Amniotic epithelial cell (primary cell): ENCODE measurements around the gene RPA3.

Experiments
- DNase-seq: peaks from one replicate; pipeline ENCODE4 v3.0.0-alpha.2; 2010; ENCODE audit warnings: low read depth

Gene RPA3

DNA sequence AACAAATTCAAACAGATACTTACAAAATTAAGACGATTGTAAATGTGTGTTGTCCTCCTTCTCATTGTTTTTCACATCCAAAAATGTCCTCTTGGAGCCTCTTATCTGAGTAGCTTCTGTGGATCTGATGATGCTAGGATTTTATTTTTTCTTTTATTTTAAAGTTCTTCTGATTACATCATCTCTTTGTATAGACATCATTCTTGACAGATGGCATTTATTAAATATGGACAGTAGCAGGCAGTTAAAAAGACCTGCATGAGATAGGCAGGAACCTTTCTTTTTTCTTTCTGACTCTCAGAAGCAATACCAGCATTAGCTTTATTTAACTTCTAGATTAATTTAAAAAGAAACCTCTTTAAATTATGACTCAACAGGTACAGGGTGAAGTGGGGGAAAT lies at the start of gene RPA3:
Gene RPA3, minus strand, starts transcription at position 116 of the 400 bp plus-strand sequence. CDS start 78,189 bp downstream, outside the sequence.
- no peak for DNase-seq

DNA sequence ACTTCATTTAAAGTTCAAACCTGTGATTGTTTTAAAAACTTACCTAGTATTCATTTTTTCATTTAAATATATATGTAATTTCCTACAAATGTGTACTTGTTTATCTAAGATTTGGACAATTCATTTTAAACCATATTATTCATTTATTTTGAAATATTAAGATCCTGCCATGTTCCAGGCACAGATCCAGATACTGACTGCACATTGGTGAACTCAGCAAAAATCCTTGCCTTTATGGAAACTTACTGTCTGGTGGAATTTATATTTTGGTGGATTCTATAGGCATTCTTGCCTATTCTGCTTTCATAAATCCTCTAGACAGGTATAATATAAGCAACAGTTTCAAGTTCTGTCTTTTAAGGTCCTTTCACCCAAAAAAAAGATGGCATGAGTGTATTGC lies 48.3 kb upstream of the RPA3 start:
- DNase-seq: no peak

DNA sequence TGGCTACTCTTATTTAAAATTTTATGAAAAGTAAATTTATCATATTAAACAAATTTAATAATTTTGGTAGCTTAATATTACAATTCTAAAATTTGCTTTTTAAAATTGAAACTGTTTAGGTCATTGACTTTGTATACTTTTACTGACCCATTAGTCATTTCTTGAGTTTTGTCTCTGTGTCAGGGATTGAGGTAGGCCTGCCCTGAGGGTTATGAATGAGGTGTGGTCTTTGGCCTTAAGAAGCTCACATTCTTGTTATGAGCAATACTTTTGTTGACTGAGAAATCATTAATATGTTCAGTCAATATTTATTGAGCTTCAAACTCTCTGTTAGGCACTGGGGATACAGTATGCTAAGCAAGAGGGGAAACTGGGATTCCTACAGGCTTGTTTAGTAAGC lies 47.0 kb upstream of the RPA3 start:
- no peak for DNase-seq

DNA sequence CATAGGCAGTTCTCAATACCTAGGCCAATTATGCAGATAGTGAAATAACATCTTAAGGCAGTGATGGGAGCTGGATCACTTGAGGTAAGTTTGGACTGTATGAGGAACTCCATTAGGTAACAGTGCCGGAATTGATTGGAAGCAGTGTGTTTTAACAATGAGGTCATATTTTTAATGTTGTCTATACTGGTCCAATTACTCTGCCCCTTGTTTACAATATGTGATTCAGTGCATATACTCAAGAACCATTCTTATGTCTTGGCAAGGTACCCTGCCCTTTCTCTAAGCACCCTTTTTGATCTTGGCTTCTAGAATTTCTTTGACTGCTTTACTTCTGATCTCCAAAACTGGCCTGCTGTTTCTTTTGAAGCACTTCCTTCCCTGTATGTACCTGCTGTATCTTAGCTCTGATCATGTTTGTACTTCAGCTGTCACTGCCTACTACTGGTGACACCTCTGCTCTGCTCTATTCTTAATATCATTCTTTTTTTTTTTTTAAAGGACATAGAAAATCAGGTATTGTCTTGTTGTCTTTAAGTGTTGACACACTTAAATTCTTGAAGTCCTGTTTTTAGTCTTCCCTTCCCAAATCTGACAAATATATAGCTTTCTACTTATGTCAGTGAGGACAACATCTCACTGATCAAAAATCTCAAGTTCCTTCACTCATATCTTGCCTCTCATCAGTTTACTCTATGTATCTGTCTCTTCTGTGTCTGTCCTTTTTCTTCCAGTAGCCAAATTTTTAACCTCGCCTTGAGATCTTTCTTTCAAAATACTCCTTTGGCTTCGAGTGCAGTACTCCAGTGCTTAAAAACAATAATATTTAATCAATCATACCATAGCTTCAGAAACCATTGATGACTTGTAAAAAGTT lies 46.4 kb upstream of the RPA3 start:
- no peak for DNase-seq

DNA sequence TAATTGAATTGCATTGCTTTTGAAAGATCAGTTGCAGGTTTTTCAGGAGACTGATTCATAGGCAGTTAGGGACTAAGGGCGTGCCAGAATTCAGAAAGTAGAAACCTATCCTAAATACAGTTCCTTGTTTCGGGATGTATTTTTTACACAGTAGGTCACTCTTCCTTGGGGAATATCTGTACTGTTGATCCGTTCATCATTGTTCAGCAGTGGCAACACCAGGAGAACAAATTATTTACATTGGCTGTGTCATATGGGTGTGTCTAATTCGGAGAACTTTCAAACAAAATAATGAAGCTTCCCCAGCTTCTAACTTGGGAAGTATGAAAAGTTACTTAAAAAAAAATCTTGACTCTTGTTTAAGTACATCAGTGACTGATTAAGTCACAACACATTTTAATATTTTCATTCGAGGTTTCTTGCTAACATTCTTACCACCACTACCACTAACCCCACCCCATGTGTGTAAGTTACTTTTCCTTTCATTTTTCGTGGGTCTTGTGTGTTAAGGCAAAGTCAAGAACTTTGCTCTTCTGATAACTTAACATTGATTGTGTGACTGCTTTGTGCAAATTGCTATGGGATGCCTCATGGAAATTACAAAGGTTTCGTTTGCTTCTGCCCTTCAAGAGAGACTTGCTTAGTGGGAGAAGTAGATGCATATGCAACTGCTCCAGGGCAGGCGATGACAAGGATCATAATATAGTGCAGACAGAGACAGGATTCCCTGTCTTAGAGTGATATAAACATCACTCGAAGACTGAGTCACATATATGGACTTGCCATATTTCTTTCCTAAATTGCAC lies 43.8 kb upstream of the RPA3 start:
- DNase-seq: peak; percentile 89

DNA sequence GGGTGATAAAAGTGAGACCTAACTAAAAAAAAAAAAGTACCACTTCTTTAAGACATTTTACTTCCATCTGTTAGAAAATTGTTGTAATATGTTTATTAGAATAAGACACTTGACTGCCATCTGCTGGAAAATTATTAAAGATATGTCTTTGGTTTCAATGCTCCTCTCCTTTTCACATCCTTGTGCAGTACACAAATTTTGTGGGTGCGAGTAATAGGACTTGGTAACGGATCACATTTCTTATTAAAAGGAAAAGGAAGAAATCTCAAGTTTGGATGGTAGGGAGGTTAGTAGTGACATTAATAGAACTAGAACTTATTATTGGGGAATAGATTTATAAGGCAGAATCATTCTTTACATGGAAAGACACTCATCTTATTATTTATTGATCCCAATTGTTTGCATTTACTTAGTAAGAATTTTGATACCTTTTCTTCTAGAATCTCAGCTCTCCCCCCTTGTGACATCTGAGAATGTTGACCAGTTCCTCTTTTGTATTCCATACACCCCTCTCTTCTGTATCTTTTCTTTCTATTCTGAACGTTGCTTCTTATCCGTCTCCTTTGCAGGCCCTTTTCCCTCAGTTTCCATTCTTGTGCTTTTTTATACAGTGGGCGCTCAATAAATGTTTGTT lies 43.0 kb upstream of the RPA3 start:
- DNase-seq: peak; percentile 76

DNA sequence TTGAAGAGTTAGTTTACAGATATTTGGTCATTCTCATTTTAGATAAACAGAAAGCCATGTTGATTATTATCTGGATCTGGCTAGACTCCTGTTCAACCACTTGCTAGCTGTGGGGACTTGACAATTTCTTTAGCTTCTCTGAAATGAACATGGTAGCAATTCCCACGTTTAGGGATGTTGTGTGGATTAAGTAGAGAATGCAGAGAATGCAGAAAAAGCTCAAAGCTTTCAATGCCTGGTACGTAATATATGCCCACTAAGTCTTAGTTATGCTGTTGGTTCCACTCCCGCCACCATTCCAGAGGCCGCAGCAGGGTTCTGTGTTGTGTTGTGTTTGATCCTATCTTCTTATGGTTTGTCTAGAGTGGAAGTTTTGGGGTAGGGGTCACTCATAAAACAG lies 39.2 kb upstream of the RPA3 start:
- DNase-seq: peak; percentile 93

DNA sequence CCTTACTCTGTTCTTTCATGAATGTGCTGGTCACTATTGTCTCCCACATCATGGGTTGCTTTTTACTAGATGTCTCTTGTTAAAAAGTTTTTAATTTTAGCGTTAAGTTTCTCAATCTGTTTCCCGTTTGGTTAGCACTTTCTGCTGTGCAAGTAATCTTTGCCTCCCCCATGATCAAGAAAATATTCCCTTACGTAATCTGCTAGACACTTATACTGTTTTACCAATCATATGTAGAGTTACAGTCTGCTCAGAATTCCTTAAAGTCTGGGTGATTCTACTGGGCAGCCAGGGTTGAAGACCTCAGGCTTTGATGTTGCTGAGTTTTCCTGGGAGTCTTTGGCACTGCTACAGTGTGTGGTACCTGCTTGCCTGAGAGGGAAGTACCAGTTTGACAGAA lies 38.2 kb upstream of the RPA3 start:
- peak; percentile 40 for DNase-seq

DNA sequence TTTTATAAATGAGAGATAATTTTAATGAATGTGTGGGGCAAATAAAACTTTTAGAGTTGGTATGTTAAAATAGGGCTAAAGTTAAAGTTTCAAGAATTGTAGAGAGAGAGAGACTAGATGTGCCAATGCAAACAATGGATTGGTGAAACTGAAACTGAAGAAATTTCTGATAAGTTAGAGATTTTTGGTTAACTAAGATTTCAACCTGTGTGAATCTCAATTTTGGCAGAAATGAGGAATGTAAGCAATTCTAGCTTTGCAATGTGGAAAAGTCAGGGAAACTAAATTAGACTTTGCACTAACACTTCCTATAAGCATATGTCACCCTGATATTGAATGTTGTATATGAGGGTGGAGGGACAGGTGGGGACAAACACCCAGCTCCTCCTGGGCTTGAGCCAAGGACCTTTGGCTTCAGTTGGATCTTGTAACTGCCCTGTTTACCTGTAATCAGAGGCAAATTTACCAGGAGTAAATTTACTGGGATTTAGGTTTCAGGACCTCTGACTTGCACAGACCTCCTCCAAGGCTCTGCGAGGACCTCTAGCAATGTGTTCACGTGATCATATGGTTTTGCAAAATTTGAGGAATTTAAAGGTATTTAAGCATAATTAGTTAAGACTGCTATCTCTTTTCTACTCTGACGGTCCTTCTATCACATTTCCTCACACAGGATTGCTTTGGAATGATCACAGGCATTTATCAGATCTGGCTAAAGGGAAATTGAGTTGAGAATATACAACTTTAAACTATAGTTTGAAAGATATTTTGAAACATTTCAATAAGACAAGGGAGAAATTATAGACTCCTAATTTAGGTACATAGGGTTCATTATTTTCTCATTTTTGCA lies 33.1 kb upstream of the RPA3 start:
- DNase-seq: no peak

DNA sequence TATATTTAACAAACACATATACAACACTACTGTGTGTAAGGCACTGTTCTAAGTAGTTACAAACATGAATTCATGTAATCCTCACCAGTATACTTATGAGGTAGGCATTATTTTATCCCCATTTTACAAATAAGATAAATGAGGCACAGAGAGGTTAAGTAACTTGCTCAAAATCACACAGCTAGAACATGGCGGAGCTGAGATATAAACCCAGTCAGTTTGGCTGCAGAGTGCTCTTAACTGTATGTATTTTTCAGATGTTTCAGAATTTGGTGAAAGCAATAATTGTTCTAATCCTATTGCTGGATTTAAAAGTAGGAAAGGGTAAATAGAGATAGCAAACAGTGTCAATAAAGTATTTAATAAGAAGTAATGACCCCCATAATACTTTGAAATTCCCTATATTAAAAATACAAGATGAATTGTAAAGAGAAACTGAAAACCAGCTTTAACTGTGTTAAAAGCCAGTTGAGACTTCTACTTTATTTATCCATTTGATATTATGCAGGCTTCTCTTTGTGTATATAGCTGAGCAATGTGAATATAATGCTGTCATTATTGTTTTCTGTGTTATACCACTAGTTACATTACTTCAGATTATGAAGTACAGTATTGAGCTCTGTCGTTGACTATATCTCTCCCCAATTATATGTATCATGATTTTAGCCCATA lies 32.3 kb upstream of the RPA3 start:
- no peak for DNase-seq

DNA sequence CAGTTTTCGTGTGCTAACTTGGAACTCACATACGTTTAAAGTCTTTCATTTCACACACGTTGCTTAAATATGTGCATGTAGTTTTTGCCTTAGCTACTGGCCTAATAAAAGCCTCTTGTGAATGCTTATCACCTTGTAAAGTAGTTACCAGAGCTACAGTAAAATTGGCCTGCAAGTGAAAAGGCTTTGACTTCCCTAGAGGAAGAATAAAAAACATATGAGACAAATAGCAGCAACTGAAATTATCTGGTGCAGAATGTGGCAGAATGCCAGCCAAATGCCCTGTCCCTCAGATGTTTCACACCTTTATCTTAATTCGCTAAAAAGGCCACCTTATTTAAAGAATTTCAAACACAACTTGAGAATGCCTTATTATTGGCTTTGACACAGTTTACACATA lies 28.1 kb upstream of the RPA3 start:
- no peak for DNase-seq

DNA sequence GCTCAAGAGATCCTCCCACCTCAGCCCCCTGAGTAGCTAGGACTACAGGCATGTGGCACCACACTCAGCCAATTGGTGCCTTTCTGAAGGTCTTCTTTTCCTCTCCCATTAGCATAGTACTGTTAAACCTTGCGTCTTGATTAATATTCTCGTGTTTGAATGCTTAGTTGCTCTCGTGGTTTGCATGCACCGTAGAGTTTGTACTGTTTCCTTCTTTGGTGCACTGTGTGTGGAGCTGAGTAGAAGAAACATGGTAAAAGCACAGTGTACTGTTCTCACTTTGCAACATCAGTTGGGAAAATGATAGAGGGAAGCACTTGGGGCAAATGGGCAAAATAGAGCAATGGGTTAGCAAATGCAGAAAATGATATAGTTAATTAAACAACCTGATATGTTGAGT lies 27.6 kb upstream of the RPA3 start:
- no peak for DNase-seq

DNA sequence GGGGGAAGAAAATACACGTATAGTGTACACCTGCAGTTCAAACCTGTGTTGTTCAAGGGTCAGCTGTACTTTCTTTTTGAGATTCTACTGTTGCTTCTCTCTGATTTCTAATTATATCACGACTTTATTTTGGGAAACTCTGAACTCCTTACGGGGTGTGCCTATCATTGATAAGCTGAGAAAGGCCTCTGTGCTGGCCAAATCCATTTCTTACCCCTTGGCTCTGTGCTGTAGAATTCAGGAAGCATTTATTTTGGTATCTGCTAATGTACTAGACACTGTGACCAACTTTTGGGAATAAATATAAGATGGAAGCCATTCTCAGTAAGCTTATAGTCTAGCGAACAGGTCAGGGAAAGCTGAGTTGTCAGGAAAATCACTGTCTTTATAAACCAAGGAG lies 26.9 kb upstream of the RPA3 start:
- DNase-seq: no peak

DNA sequence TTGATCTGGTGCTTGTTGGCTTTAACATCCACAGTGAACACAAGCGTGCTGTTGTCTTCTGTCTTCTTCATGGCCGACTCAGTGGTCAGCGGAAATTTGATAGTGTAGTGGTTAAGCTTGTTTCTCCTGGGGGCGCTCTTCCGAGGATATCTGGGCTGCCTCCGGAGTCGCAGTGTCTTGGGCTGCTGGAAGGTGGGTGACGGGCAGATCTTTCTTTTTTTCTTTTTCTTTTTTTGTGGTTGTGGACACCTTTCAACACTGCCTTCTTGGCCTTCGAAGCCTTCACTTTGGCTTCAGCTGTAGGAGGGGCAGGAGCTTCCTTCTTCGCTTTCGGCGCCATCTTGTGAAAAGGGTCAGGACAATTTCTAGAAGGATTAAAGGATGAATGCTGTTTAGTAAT lies 23.8 kb upstream of the RPA3 start:
- DNase-seq: no peak

DNA sequence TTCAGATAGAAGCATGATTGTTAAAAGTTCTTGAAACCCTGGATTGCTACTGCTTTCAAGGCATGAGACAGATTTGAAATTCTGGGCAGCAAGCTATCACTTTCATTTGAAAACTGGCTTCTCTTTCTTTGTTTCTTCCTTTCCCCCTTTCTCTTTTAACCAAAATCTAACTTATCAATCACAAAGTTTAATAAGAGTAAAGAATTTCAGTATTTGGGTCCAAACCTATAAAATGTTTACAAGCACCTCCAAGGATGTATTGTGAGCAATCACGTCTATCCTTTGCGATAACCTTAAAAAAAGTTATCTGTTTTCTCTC lies 21.6 kb upstream of the RPA3 start:
- DNase-seq: no peak

DNA sequence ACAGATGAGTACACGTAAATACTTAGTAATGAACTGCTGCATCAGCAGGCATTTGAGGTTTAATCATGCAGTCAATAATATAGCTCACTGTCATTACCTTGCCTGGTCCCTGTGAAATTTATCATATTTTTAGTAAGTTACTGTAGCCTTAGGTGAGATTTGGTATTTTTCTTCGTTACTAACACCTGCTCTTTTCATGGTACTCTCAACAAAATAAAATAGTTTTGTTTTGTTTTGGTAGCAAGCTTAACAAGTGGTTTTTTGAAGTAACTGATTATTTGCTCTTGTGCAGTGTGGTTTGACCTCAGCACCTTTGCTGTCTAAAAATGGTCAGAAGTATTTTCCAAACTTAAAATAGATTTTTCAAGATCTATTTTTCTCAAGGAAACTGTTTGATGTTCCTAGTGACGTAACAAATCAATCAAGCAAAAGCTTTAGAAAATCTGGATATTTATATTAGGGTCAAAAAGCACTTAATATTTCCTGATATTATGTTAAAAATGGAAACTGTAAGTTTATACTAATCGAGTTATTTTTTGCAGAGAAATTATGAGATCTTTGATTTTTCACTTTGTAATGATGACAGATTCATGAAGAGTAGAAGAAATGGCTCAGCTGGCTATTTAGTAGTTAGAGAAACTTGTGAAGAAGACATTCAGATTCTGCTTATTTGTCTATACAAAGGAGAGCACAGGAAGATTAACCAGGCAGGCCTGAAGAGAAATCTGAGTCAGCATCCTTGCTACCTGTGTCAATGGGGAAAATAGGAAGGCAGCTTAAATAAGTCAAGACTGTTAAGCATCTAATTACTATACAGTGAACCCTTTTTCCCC lies 21.0 kb upstream of the RPA3 start:
- DNase-seq: no peak

DNA sequence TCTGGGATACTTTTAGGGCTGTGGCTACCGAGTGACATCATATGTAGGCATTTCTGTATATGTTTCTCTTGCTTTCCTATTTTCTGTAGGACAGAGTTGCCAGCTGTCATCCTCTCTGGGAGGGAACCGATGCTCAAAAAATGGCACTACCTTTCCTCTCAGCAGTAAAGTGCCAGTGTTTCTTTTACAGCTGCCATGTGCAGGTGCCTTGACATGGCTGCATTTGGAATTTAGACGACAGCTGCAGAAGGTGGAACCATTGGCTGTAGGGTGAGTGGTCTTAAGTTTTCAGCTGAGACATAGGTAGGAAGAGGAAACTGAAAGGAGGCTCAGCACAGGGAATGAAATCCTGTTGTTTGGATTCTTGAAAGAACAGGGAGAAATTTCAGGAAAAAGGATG lies 20.2 kb upstream of the RPA3 start:
- DNase-seq: no peak

DNA sequence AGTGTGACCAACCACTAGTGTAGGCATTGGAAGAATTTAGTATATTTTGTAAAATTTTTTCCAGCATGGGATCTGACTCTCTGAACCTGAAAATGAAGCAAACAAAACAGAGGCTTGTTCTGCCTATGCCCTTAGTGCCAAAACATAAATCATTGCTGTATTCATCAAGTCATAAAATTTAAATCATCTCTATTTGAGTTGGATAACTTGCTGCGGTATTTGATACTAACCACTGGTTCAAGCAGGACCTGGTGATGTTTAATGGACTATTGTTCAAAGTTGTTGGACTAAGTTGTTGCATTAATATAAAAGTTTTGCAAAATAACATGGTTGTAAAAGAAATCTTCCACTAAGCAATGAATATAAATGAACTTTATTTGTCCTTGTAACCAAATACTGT lies 19.8 kb upstream of the RPA3 start:
- no peak for DNase-seq

DNA sequence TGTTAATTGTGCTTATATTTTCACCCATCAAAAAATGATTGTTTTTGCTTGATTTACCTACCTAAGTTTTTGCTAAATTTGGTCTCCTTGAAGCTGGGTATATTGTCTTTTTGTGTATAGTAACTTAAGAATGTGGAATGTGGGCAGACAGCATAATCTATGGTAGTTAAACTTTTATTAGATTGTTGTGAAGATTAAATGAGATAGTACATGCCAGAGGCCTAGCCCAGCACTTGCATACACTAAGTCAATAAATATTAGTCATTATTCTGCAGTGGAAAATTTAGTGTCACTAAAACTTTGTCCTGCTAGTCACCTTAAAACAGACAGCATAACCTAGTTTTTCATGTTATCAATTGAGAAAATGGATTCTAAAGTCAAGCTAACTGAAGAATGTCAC lies 19.3 kb upstream of the RPA3 start:
- DNase-seq: no peak

DNA sequence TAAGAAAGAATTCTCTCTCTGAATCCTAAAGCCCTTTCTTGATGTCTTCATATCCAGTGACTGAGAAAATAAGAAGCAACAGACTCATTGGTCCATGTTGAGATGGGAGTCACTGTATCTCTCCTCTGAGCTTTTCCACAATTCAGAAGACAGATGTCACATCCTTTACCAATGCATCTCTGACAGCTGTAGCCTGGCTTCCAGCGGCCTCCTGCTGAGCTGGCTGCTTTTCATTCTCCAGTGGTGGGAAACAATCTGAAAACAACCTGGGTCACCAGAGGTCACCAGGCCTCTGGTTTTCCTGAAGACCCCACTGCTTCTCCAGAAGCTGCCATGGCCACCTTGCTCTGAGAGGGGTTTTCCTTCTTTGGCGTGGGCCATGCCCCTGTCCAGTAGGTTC lies 18.3 kb upstream of the RPA3 start:
- DNase-seq: no peak
